HG02759 (cell line): ENCODE data around the gene AXIN2.
A peak's percentile ranks its signal among the peaks of the same experiment; 100 is the strongest.

Source experiments
- ATAC-seq: cut with Tn5 transposase; IDR thresholded peaks from one replicate; pipeline ENCODE4 v1.9.1; 2021; ENCODE audit warnings: mild to moderate bottlenecking, moderate library complexity; ENCODE audit not compliant: unreplicated experiment

Gene AXIN2

DNA sequence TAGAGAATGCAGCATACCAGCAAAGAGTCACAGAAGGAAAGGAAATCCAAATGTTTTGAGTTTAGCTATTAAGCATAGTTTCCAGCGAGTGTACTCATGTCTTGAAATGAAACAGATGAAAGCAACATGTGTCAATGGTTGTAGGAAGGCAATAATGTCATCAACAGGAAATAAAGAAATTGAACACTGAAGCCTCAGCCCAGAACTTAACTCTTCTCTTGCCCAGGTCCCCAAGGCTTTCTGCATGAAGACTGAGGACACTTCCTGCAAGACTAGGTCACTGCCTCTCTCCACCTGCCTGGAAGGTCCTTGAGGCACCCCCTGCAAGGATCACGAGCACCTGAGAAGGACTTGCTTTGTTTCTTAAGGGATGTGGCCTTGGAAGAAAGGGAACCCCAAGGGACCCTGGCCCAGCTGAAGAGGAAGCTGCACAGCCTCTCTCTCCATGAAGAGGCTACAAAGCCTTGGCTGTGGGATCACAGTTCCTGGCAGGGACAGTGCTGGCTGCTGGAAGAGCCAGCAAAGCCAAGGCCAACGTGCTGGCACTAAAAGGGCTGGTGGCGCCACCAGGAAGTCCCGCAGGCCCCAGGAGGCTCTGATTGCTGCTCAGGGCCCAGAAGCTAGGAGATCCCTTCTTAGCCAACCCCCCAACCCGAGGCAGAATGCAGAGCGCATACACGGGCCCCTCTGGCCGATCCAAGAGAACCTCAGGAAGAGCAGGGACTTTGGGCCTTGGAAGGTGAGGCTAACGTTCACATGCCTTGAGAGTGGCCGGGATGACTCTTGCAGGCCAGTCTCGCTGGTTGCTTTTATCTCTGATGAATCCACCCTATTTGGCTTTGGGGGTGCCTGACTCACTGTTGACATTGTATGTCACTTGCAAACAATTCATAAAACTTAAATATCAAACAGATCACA is 23.4 kb upstream of the AXIN2 start:
- no peak for ATAC-seq

DNA sequence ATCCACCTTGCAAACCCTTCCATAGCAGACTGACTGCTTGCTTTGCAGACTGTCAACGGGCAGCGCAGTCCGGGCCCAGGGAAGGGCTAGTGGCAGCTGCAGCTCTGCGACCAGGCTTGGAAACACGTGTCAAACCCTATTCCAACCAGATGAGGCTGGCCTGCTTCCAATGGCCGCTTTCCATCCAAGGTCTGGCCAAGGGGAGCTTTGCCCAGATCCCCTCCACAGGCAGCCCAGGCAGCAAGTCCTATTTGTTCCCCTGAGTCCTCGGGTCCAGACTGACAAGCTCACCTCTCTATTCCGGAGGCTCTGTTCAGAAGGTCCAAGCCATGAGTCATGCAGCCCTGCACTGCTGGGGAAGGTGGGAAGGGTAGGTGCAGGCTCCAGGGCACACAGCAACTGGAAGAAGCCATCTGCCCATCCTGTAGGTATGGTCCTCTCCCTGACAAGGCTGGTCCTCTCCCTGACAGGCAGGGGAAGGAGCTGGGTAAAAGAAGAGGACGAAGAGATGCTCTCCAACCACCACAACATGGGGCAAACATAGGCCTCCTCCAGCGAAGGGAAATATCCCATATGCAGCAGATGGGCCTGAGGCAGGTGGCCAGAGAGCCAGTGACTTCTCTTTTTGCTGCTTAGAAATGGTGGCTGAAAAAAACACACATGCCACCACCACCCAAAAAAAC is 22.6 kb upstream of the AXIN2 start:
- ATAC-seq: no peak

DNA sequence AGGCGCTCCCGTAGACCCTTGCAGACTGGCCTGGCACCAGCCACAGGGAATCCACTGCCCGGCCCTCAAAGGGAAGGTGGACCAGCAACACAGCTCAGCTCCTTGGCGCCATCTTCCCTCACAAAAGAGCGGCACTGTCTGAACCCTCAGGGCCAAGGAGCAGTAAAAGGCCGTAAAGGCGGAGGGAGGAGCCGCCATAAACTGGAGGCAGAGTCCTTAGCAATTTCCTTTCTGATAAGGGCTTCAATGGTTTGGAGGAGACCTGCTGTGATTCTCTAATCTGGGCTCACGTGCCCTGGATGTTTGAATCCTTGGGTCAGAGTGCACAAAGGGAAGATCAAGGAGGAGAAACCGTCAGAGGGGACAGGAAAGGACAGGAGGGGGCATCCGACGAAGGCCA is 15.5 kb upstream of the AXIN2 start:
- no peak for ATAC-seq

DNA sequence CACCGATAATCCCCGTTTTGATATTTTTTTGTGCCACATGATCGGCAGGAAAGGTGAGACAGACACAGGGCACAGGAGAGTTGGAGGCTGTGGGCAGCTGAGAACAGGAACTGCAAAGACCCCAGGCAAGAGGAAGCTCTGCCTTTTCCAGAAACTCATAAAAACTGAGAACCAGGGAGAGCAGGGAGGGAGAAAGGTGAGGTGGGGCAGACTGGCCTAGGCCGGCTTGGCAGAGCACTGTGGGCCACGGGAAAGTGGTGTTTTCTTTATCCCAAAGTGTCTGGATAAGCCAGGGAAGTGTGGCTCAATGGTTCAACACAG is 11.8 kb upstream of the AXIN2 start:
- ATAC-seq: no peak

DNA sequence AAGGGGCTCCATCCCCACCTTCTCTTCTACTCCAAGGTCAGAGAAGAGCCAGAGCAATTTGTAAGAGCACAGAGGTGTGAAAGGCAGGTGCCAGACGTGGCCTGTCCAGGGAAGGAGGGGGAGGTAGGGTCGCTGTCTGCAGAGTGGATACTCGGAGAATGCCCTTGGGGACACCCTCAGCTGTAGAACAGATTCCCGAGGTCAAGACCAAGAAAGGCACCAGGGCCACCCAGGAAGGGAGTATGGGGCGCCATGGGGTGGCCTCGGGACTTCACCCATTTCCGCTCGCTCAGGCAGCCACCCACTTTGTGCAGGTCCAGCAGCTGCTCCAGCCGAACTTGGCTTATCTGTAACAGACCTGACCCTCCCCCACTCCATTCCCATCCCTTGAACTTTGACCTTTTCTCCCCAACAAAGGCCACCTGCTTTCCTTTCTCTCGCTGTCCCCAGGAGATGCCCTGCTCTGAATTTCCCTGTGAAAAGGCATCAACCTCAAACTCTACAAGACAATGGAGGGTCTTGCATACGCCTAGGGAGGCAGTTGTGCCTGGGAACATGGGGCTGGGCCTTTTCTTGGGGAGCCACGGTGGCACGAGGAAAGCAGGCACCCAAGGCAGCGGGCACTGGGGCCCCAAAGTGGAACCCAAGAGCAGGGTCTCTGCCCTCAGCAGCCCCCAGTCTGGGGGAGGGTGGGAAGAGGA is 11.3 kb upstream of the AXIN2 start:
- no peak for ATAC-seq

DNA sequence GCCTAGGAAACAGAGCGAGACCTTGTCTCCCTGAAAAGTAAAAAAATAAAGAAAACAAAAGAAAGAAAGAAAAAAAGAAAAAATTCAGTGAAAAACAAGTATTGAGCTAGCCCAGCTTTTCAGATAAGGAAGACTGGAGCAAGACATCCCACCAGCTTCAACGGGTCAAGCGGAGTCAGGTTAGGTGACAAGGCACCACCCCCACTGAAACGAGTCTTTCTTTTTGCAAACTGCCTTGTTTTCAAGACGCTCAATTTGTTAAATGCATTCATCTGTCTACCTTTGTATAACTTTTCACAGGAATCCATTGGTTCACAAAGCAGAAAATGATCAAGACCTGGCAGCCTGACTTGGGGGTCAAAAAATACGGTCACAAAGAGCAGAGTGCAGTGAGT is 10.7 kb upstream of the AXIN2 start:
- ATAC-seq: no peak

DNA sequence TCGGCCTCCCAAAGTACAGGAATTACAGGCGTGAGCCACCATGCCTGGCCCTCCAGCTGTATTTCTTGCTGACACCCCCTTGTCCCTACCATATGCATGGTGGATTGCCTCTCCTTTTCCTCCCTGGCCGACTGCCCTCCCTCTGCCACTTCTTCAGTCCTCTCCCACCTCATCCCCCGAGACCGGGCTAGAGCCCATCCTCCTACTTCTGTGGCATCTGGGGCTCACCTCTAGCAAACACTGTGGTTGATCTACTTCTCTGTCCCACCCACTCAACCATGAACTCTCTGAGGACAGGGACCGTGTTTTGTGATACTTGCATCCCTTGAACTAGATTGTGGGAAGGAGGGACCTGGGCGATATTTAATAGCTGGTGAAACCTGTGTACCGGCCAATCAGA is 7.5 kb upstream of the AXIN2 start:
- ATAC-seq: no peak

DNA sequence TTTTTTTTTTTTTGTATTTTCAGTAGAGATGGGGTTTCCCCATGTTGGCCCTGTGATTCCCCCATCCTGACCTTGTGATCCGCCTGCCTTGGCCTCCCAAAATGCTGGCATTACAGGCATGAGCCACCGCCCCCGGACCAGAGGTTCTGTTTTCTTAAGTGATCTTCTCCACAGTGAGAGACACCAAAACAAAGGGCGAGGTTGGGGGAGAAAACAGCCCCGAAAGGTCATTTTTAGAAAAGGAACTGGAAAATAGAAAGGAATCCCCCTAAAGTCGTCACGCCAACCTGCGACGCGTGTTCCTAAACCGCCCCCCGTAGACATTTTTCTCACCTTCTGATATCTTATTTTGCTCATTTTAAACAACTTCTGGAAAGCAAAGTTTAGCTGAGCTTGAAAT is 6.1 kb upstream of the AXIN2 start:
- no peak for ATAC-seq

DNA sequence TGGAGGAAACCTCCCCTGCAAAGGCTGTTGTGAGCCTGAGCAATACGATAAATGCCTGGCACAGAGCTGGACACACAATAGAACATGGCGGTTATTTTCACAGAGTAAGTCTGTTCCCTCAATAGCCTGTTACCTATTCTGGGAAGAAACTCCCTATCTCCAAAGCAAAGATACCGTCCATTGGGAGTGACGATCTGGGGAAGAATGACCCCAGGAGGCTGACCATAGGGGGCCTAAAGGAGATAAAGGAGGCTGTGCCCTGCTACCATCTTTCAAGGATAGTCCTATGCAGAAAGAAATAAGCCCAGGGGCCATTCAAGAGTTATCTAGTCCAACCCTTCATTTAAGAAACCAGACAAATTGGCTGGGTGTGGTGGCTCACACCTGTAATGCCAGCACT is 4.1 kb upstream of the AXIN2 start:
- ATAC-seq: no peak

DNA sequence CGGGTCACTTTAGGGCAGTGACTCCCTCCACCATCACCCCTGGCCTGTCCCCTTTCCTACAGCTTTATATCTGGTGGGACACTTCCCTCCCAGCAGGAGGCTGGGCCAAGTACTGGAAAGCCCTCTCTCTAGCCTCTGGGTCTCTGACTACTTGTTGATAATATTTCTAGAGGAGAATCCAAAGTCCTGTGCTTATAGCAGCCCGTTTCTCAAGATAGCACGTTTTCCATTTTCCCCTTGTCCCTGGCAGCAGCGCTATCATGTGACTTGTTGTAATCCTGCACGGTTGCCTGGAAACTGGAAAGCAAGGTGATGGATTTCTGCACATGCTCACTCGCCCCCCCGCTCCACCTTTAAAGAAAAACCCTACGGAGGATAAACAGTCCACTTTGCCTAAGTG is 3.3 kb upstream of the AXIN2 start:
- ATAC-seq: no peak

DNA sequence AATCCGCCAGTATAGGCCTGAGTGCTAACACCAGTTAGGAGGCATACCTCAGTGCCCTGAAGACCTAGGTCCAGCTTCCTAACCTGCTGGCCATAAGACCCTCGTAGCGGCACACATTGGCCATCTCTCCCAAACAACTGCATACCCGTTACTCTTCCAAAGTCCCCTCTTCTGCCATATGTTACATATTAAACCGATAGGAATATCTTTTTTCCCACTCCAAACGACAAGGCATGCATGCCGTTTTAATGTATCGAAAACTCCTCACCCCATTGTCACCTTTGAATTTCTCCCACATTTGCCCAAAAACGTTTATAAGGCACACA is 721 bp upstream of the AXIN2 start:
- no peak for ATAC-seq

DNA sequence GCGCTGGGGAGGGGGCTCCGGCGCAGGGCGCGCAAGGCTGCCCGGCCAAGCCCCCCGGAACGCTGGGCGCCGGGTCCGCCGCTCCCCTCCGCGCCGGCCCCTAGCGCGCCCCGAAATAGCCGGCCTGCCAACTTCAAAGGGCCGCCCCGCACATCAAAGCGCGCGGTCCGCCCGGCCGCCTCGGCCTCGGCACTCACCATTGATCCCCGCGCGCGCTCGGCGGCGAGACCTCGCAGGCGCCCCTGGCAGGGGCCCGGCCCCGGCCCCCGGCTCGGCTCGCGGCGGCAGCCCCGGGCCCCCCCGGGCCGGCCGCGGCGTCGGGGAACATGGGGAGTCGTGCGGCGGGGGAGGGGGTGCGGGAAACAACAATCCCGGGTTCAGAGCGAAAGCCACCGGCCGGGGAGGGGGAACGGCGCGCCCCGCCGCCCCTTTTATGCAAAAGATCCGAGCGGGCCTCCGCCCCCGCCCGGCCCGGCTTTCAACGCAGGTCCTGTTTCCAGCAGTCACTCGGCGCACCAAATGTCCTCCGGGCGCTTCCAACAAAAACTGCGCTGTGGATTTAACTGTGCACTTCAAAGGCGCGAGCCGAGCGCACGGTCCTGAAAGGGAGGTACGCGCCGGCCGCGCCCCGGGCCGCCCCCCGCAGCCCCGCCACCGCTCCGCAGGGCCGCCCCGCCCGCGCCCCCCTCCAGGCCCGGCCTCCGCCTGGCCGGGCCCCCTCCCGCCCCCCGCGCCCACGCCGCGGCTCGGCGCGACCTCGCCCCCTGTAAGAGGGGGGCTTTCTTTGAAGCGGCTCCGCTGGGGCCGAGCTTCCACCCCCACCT is 608 bp downstream of the AXIN2 start:
- peak; percentile 42 for ATAC-seq

DNA sequence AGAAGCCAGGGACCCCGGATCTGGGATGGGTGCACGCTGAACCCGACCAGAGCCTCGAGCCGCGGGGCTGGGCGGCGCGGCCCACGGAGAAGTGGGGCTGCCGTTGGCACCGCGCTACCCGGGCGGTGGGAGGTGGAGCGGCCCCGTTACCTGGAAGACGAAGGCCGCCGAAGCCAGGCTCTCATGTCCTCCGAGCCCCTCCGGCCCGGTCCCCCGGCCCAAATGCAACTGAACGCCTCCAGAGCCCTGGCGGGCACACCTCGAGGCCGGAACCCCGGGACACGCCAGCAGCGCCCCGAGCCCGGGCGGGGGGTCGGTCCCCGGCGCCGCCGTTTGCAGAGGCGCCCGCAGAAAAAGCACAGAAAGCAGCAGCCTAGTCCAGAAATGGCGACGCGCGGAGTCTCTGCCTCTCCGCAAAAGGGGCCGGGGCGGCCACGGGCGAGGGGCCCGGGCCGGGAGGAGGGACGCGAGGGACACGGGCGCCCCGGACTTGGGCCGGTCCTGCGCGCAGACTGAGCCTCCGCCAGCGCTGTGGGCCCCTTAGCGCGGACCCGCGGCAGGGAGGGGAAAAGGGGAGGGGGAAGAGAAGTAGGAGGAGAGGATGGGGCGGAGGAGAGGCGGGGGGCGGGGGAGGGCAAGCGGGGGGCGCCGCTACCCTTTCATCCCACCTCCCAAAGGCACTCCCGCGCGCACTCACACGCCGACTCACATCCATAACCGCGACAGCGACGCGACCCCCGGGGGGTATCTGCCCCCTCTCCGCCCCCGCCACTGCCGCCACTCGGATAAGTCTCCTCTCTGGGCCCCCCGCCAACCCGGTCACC is 1.4 kb downstream of the AXIN2 start:
- ATAC-seq: no peak

DNA sequence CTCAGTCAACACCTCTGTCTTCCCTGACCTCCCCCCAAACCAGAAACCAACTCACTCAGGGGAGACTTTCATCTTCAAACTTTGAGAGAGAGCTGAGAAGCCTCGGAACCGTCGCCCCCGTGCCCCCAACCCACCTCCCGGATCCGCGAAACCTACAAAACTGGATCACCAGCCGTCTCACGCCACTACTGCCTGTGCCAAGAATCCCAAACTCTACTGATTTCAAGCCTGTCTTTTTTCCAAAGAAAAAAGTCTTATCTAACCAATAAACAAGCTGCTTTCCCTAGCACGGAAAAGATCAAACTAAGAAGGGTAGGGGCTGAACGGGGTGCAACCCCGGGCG is 2.0 kb downstream of the AXIN2 start:
- ATAC-seq: no peak

DNA sequence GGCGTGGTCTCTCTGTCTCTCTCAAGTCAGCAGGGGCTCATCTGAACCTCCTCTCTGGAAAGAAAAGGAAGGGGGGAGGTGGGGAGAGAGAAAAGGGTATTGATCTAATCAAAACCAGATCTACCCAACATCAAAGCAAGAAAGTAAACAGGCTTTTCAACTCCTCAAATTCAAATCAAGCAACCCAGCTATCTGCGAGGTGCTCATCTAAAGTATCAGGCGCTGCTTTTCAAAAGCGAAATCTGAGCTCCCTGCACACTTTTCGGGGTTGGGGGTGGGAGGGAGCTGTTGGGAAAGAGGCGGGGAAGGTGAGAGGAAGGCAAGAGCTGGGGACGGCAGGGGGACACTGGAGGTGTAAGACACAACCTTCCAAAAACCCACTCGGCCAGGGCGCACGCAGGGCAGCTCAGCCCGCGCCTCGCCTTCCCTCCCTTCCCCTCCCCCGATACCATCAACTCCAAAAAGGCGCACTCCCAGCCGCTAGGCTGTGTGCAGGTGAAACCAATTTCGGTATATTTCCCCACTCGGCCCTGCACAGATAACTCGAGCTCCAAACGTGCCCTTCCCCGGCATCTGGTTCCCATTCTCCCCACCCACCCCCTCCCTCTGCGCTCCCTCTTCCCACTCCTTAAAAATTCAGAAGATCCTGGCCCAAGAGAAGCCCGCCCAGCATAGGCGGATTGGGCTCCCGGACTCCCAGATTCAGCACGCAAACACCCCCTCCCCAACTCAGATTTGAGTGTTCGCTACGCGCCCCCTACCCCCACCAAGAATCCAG is 2.6 kb downstream of the AXIN2 start:
- no peak for ATAC-seq

DNA sequence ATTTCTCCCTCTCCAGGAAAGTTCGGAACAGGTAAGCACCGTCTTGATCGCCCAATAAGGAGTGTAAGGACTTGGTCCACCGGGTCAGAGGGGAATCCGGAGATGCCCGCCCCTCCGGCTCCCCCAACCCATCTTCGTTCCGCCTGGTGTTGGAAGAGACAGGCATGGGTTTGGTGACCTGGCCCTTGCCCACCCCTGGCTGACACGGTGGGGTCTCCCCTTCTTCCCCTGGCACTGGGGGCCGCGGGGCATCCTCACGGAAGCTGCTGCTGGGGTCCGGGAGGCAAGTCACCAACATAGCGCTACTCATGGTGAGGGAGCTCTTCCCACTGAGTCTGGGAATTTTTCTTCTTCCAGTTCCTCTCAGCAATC is 3.2 kb downstream of the AXIN2 start:
- no peak for ATAC-seq

DNA sequence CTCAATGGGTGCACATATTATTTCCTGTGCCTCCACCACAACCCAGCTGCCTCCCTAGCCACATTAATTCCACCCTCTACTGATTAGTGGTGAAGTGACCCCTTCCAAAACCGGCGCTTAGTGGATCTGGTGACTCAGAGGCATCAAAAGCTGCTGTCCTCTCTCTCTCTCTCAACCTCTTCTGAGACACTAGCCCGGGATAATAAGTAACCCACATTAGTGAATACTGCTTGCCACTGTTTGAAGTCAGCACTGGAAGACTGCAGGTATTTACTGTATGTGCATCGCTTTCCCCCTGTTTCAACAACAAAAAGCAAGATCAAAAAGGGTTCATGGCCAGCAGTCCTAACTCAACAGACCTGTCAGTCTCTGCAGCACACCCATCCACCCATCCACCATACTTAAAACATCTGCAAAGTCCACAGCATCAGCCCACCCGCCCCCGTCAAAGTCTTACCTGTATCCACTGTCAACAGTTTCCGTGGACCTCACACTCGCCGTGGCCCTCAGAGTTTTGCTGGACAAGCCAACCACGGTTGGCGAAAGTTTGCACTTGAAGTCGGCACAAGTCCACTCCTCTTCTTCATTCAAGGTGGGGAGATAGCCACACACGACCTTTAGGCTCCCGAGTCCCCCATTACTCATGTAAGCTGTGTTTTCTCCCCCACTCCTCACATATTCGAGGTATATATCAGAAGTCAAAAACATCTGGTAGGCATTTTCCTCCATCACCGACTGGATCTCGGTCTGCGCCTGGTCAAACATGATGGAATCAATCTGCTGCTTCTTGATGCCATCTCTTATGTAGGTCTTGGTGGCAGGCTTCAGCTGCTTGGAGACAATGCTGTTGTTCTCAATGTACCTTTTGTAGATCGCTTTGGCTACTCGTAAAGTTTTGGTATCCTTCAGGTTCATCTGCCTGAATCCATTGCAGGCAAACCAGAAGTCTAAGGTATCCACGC is 3.8 kb downstream of the AXIN2 start:
- no peak for ATAC-seq

DNA sequence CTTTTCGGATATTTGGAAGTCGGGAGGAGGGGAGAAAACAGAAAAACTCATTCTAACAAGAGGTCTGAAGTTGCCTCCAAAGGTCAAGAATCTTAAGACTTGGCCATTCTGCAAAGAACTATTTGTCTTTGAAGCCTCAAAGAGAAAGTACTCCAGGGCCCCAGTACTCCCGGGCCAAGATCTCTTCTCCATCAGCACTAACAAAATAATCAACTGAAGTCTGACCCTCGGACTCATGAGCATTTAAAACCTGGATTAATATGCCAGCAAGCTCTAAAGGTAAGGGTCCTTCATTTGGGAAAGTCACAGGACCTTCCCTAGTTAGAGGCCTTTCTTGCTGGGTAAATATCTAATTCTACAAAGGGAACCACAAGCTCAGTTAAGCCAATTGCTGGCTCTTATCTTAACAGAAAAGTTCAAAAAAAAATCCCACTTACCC is 4.5 kb downstream of the AXIN2 start:
- no peak for ATAC-seq
